ENCODE results near the gene SRRM4.

GRCh38 chr12:119136811-119137410, 155.6 kb downstream of the SRRM4 start:
- TF ChIP-seq CTCF (IDR thresholded peaks at IDR 0.05), result no peak
- no peak for TF ChIP-seq ZFX (IDR thresholded peaks at IDR 0.05; ENCODE audit: borderline replicate concordance)
